ENCODE results near the gene OR2AT4. TPM values are rescaled to one million over a fixed set of nuclear protein-coding genes. Genes with fewer than 3 reads are reported as not detected.

The OR2AT4 gene
- total and polyA plus RNA-seq, 2 of the 4 experiments (the other 2 are of a cell fraction): not detected

DNA sequence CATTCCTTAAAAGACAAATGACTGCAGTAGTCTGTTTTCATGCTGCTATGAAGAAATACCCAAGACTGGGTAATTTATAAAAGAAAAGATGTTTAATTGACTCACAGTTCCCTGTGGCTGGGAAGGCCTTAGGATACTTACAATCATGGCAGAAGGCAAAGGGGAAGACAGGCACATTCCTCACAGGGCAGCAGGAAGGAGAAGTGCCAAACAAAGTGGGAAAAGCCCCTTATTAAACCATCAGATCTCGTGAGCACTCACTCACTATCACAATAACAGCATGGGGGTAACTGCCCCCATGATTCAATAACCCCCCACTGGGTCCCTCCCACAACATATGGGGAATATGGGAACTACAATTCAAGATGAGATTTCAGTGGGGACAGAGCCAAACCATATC lies 16.4 kb upstream of the OR2AT4 start:
- in situ Hi-C loops (cut with MboI; ENCODE audit: low sequenced_read_pairs) (no loop called here), dilution Hi-C loops (cut with HindIII; ENCODE audit: low sequenced_read_pairs, unreplicated experiment) (no loop called here), intact Hi-C loops (cut with micrococcal nuclease) (no loop called here)
- Histone ChIP-seq H3K4ac (ENCODE audit: low read depth, low read length) (no peak overlapping the region), H4K8ac (ENCODE audit: low read depth in 2 of 2, low read length in 2 of 2) (no peak overlapping the region), H2BK15ac (ENCODE audit: low read depth, low read length) (no peak overlapping the region), H2AK5ac (ENCODE audit: low read depth, low read length) (no peak overlapping the region), H3K9me3 (ENCODE audit: control insufficient read depth, insufficient read depth, low read length) (peaks cover 19% of the 10 kb centered on the region; the same call in 1 of the 2 replicates), H2BK5ac (ENCODE audit: low read depth, low read length, poor library complexity, severe bottlenecking) (no peak overlapping the region), H3K18ac (ENCODE audit: low read depth, low read length) (no peak overlapping the region), H2AK9ac (replicated peaks; ENCODE audit: low read depth, low read length, poor library complexity) (no peak overlapping the region), H3K4me2 (ENCODE audit: low read depth, low read length) (no peak overlapping the region), H3K9ac (ENCODE audit: low read depth, low read length) (no peak overlapping the region), H3K14ac (replicated peaks; ENCODE audit: low read depth, low read length) (no peak overlapping the region), H4K20me1 (ENCODE audit: insufficient read depth, low read length) (no peaks in the 10 kb centered on the region), H3K56ac (ENCODE audit: extremely low read depth, insufficient read depth, low read length) (no peak overlapping the region), H2BK20ac (ENCODE audit: low read depth, low read length) (no peak overlapping the region), H4K91ac (ENCODE audit: insufficient read depth, low read depth, low read length) (no peak overlapping the region), H3K36me3 (ENCODE audit: control insufficient read depth, insufficient read depth, low read length) (no peaks in the 10 kb centered on the region), H4K5ac (ENCODE audit: low read depth, low read length) (no peak overlapping the region), H3K27me3 (ENCODE audit: control insufficient read depth, insufficient read depth, low read length) (peaks cover 27% of the 10 kb centered on the region), H2AFZ (replicated peaks; ENCODE audit: low read length, poor library complexity) (no peak overlapping the region), H3K79me1 (ENCODE audit: low read depth in 1 of 2, low read length in 2 of 2) (no peaks in the 10 kb centered on the region), H3K27ac (ENCODE audit: insufficient read depth, low read length) (no peak overlapping the region), H3K23ac (ENCODE audit: low read depth, low read length) (no peak overlapping the region), H3K9me1 (ENCODE audit: insufficient read depth, low read length) (no peaks in the 10 kb centered on the region), H2BK120ac (ENCODE audit: low read depth, low read length) (no peak overlapping the region), H3K4me1 (ENCODE audit: control insufficient read depth, insufficient read depth, low read length) (no peaks in the 10 kb centered on the region), H3K4me3 (ENCODE audit: insufficient read depth, low read depth, low read length) (no peak overlapping the region)
- BruUV-seq (replicated peaks): no TSS peak
- CTCF ChIA-PET: no interaction called here
- ATAC-seq (ENCODE audit: low read depth) (no peak), DNase-seq (no peak)
- TF ChIP-seq RCOR1 (IDR thresholded peaks at IDR 0.05; ENCODE audit: insufficient replicate concordance, low read length): no peak
- no peak for TF ChIP-seq MXI1 (IDR thresholded peaks at IDR 0.05; ENCODE audit: borderline replicate concordance, low read depth, low read length)
- no peak for TF ChIP-seq MAZ (IDR thresholded peaks at IDR 0.05; ENCODE audit: borderline replicate concordance, low read depth, low read length)
- TF ChIP-seq ELK1 (IDR thresholded peaks at IDR 0.05; ENCODE audit: borderline replicate concordance, low read depth, low read length): no peak
- no peak for TF ChIP-seq CEBPB (IDR thresholded peaks at IDR 0.05; ENCODE audit: low read depth, low read length)
- TF ChIP-seq BHLHE40 (IDR thresholded peaks at IDR 0.05; ENCODE audit: low read depth, low read length): no peak
- TF ChIP-seq, protein P1, sequence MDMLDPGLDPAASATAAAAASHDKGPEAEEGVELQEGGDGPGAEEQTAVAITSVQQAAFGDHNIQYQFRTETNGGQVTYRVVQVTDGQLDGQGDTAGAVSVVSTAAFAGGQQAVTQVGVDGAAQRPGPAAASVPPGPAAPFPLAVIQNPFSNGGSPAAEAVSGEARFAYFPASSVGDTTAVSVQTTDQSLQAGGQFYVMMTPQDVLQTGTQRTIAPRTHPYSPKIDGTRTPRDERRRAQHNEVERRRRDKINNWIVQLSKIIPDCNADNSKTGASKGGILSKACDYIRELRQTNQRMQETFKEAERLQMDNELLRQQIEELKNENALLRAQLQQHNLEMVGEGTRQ (IDR thresholded peaks at IDR 0.05; ENCODE audit: low read depth, low read length): no peak
- no peak for TF ChIP-seq POLR2A (IDR thresholded peaks at IDR 0.05; ENCODE audit: low read depth, low read length)
- POLR2A ChIA-PET (ENCODE audit: unreplicated experiment): no interaction called here
- whole genome bisulfite sequencing, 2 experiments (ENCODE audit: extremely low coverage in 2 of 2, insufficient read length in 1 of 2): no CpG with 5 or more reads among the region's 1 CpG

All from IMR-90 (cell line).